SK-N-SH (cell line): Measurements from ENCODE around the gene ABLIM1.

Source experiments
- GATA2 ChIP-seq: sonication (generic); formaldehyde crosslinking; IDR thresholded peaks from 2 replicates; pipeline ENCODE4 v1.5.0; 2020; ENCODE audit warnings: mild to moderate bottlenecking, missing genetic modification reagents
- TCF12 ChIP-seq: IDR thresholded peaks from 2 replicates; pipeline ENCODE4 v1.4.0; 2012

DNA sequence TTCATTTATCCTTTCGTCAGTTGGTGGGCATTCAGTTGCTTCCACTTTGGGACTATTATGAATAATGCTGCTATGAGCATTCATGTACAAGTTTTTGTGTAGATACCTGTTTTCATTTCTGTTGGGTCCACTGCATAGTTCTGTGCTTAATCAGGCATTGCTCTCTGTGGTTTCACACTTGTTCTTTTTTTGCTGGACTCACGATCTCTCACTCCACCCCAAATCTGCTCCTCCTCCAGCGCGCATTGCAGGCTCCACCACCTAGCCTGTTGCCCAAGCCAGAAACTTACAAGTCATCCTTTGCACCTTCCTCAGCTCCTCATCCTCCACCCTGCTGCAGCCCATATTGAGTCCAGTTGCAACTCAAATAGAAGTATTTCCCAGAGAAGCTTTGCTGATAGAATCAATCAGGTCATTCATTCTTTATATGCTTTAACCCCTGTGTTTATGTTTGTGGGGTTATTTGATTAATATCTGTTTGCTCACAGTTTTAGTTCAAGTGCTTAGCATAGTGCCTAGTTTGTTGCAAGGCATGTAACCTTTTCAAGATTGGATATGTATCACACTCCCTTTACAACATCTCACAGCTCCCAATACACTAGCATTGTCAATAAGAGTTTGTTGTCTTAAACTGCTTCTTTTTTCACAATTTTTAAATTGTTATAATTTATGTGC, 237.1 kb downstream of the ABLIM1 start:
- TF ChIP-seq TCF12 = no peak
- TF ChIP-seq GATA2 (CRISPR knock-in tag) = no peak
